GM10266 (cell line): ENCODE data around the gene TBC1D4.

Experiments used
- DNase-seq: peaks from one replicate; pipeline ENCODE4 v3.0.0; 2012; ENCODE audit errors: extremely low spot score
- TF ChIP-seq, protein P1 (sequence below): IDR thresholded peaks from 2 replicates; pipeline ENCODE4 v1.5.1; 2012; ENCODE audit warnings: mild to moderate bottlenecking, low read depth; ENCODE audit not compliant: control insufficient read depth, insufficient read depth; ENCODE audit errors: missing control alignments

Gene TBC1D4

DNA sequence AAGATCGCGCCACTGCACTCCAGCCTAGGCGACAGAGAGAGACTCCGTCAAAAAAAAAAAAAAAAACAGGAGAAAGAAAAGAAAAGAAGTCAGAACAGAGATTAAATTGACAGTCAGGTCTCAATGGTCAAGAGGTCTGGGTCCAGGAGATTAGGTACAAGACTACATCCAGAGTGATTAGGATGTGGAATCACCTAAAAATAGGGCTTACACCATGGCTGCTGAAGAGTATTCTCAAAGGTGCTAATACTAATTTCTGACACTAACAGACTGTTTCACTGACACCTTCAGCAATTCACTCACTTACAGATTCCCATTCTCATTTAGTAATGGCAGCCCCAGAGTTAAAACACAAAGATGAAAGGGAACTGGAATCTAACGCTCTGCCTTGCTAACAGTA is 91.7 kb downstream of the TBC1D4 start:
- DNase-seq = no peak
- TF ChIP-seq, protein P1, sequence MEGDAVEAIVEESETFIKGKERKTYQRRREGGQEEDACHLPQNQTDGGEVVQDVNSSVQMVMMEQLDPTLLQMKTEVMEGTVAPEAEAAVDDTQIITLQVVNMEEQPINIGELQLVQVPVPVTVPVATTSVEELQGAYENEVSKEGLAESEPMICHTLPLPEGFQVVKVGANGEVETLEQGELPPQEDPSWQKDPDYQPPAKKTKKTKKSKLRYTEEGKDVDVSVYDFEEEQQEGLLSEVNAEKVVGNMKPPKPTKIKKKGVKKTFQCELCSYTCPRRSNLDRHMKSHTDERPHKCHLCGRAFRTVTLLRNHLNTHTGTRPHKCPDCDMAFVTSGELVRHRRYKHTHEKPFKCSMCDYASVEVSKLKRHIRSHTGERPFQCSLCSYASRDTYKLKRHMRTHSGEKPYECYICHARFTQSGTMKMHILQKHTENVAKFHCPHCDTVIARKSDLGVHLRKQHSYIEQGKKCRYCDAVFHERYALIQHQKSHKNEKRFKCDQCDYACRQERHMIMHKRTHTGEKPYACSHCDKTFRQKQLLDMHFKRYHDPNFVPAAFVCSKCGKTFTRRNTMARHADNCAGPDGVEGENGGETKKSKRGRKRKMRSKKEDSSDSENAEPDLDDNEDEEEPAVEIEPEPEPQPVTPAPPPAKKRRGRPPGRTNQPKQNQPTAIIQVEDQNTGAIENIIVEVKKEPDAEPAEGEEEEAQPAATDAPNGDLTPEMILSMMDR = no peak

DNA sequence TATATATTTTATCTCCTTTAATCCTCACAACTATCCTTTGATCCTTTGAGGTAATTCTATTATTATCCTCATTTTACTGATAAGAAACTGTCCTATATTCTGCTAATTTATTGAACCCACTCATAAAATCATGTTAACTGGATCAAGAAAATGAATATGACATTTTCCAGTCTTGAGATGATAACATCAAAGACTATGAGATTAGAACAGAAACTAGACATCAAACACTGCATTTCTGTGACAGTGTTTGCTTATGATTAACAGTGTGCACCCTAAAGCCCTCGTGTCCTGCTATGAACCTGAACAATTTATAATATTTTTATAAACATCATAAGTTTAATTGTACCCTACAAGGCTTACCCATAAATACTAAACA is 96.3 kb downstream of the TBC1D4 start:
- TF ChIP-seq, protein P1 = no peak
- no peak for DNase-seq

DNA sequence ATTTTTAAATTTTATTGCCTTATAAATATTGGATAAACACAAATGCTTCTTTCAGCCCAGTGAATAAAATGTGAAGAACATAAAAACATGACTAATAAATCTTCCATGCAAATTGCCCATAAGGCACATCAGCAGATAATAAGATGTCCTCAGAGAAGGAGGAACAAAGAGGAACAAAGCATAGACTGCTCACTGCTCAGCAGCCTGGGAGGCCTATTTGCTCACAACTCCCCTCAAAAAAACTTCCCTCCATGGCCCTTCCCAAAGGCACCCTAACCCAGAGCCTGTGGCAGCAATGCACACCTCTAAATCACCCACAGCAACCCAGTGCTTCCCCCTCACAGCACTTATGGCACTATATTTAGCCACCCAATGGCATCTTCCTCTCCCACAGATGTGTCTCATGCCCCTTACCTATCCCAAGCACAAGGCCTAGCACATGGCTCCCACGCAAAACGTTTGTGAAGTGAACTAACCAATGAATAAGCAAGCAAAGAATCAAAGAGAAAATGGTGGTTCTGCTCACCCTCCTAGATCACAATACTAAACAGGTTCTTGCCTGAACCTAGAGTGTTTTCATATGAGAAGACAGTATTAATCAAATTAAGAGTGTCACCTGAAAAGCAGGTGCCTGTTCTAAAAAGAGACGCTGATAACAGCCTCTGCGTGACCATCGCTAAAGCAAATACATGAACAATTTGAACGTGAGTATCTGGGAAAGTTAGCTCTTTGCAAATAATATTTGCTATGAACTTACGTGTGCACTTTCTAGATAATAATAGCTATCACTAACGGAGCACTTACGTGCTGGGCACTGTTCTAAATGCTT is 96.9 kb downstream of the TBC1D4 start:
- TF ChIP-seq, protein P1 = no peak
- DNase-seq = no peak

DNA sequence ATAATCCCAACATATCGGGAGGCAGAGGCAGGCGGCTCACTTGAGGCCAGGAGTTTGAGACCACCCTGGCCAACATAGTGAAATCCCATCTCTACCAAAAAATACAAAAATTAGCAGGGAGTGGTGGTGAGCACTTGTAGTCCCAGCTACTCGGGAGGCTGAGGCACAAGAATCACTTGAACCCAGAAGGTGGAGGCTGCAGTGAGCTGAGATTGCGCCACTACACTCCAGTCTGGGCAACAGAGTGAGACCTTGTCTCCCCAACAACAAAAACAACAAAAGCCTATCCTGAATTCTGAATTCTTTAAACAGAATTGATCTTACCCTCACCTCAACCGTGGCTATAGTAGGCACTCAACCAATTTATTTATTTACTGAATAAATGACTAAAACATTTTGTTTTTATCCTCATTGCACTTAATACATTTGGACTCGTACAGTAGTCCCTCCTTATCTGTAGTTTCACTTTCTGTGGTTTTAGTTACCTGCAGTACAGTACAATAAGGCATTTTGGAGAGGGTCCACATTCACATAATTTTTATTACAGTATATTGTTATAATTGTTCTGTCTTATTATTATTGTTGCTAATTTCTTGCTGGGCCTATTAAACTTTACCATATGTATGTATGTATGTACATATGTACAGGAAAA is 98.8 kb downstream of the TBC1D4 start:
- TF ChIP-seq, protein P1 = no peak

DNA sequence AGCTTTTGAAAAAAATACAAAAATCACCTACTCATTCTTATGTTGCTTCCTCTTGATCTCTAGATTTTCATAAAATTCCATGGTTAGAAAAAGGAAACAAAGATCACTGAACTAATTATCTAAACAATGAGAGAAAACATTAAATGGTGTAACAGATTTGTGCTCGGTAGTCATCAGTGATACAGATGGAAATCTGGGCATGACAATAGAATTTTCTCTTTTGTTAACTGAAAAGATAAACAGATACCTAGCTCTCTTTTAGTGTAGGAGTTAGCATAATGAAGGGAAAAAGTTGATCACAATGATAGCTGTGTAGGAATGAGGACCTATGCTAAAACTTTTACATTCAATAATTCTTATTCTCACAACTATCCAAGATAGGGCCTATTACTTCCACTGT is 103.7 kb downstream of the TBC1D4 start:
- TF ChIP-seq, protein P1 = no peak
- DNase-seq = no peak

More for the DNA sequence above, 98.8 kb downstream of the TBC1D4 start:
- DNase-seq = no peak

DNA sequence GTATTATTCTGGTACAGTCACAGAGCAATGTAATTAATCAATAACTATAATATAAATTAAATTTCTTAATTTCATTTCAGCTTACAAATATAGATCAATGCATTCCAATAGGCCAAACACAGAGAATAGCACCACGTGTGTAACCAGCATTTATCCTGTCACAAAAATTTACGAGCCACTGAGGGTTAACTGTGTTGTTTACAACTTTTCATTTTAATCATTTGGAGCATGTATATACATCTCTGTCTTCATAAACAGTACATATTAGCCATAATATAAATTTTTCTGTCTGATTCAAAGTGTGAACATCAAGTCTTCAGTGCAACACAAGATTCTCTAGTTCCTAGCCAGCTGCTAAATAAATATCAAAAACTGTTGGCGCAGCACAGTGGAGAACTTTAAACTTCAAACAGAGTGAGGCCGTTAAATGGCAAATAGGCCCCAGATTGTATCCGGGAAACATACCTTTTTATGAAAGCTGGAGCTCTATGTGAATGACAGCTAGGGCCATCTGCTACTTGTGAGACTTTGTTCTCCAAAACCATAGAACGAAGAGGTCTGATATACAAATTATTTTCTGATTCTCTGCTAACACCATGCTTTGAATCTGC is 105.1 kb downstream of the TBC1D4 start:
- no peak for DNase-seq
- TF ChIP-seq, protein P1 = no peak

DNA sequence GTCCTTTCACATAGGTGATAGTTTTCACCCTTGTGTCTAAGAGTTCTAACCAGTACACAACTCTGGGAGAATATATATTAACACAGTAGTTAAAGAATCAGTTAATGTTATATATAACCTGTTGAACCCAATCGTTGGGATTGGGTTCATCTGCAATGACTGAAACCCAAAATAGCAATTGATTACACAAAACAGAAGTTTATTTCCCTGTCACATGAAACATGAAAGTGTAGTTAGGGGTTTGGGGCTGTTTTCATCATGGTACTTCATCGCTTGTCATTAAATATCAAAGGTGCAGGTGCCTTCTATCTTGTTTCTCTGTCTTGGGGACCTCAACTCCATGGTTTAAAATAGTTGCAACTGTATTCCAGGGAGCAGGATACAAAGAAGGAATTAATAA is 106.6 kb downstream of the TBC1D4 start:
- no peak for DNase-seq
- TF ChIP-seq, protein P1 = no peak
